Measurements from ENCODE around the gene PYGB.

Gene PYGB

DNA sequence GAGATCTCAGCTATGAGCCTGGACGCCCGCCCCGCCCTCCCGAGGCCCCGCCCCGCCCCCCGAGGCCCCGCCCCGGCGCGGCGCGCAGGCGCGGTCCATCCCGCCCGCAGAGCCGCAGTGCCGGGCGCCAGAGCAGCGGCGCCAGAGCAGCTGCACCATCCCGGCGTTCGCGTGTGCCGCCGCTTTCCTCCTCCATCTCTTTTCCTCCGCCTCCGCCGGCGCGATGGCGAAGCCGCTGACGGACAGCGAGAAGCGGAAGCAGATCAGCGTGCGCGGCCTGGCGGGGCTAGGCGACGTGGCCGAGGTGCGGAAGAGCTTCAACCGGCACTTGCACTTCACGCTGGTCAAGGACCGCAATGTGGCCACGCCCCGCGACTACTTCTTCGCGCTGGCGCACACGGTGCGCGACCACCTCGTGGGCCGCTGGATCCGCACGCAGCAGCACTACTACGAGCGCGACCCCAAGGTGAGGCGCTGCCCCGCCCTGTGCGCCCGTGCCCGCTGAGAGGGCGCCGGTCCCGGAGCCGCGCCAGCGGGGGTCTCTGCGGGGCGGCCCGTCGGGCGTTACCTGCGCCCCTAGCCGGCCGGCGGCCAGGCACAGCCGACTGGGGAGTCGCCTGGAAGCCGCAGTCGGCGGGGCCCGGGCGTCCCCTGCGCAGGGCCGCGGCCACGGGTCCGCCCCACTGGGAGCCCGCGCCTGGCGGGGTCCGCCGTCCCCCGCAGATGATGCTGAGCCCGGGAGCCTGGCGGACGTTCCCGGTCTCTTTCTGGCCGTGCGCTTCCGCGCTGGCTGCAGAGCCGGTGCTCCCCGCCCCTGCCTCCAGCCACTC, at the start of gene PYGB:
PYGB (plus strand) TSS at position 130 of the 830 bp plus-strand sequence; CDS start at position 224, 94 bp downstream.
- DNase-seq: peak; percentile 68 to 86

DNA sequence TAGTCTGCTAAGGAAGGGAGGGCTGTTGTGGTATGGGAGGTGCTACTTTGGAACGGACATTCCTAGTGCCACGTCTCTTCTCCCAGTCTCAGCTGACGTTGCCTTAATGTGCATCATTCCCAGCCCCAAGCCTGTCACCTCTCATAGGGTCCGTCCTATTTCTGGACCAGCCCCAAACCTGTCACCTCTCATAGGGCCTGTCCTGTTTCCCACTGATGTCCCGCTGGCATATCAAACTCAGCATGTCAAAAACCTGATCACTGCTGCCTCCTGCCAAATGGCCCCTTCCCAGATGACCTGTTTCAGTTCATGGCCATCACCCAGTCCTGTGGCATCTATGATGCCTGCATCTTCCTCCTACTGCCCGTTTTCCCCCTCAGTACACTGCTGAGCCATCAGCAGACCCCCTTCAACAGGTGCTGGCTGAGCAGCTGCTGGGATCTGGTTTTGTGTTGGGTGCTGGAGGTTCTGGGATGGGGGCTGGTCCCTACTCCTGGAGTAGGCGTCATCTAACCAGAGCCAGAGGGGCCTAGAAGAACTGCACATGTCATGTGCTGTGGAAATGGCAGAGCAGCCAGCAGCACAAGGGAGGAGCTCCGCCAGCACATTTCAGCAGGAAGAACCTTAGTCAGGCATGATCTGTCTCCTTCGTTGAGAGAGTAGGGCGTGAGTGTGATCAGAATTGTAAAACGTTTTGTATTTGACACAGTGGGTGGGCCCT, 49.1 kb upstream of the PYGB start:
- no peak for DNase-seq

DNA sequence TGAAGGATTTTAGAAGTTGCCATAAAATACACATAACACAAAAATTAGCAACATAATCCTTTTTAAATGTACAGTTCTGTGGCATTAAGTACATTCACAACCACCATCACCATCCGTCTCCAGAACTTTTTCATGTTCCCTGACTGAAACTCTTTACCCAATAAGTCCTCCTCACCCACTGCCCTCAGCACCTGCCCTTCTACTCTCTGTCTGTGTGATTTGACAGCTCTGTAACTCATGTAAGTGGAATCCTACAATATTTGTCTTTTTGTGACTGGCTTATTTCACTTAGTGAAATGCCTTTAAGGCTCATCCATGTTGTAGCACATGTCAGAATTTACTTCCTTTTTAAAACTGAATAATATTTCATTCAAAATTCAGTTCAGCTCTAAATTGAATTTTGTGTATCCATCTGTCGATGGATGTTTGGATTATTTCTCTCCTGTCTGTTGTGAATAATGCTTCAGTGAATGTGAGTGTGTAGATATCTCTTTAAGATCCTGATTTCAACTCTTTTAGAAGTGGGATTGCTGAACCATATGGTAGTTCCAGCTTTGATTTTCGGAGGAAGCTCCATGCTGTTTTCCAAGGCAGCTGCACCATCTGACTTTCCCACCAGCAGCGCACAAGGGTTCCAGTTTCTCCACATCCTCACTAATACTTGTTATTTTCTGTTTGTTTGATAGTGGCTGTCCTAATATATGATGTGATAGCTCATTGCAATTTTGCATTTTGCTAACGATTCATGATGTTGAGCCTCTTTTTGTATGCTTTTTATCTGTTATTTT, 48.2 kb upstream of the PYGB start:
- no peak for DNase-seq

DNA sequence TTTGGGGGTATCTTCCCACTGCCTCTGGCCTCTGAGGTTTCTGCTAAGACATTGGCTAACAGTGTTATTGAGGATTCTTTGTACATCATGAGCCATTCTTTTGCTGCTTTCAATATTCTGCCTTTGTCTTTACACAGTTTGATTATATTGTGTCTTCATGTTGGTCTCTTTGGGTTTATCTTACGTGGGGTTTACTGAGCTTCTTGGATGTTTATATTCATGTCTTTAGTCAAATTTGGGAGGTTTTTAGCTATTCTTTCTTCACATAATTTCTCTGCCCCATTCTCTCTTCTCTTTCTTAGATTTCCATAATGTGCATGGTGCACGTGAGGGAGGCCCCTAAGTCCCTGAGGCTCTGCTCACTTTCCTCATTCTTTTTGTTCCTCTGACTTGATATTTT, 44.8 kb upstream of the PYGB start:
- no peak for DNase-seq

DNA sequence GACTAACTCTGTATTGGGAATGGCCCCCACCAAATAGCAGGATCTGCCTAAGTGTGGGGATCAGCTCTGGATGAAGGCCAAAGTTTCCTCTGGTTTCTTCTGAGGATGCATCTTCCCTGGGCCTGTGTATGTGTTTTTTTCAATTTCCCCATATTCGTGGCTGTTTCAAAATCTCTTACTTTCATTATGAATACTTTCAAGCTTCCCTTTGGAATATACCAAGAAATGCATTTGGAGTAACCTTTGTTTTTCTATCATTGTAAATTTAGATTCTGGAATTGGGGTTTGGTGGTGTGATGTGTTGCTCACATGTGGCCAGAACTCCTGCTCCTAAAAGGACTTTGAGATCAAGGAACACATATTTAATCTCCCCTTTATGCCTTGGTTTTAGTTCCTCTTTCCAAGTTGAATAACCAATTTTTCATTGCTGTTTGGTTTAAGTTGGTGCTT, 44.0 kb upstream of the PYGB start:
- DNase-seq: no peak

DNA sequence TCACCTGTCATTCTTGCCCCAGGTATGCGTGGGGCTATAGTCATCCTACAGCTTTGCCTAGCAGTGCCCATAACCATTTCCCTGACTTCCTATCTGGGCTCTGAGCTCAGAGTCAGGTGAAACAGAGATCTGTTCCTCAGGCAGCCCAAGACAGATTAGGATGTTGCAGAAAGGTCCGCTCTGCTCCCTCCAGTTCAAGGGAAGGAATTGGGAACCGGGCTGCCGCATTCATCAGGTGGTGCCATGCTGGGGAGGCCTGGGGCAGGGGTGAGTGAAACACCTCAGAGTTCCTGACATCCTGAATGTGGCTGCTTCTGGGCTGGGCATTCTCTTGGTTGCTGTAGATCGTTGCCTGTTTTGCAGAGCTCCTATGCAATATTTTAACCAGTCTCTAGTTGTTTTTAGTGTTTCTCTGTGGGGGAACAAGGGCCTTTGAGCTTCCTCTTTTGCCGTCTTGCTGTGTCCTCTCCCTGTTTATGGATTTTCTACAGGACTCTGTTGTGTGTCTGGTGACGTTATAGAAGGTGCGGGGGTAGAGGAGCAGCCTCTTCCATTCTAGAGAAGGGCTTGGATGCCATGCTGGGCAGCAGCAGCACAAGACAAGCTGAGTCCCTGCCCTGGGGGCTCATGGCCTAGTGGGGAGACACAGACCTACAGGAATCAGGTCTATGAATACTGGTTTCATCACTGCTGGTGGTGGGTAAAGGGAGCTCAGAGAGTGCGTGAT, 43.2 kb upstream of the PYGB start:
- DNase-seq: no peak

DNA sequence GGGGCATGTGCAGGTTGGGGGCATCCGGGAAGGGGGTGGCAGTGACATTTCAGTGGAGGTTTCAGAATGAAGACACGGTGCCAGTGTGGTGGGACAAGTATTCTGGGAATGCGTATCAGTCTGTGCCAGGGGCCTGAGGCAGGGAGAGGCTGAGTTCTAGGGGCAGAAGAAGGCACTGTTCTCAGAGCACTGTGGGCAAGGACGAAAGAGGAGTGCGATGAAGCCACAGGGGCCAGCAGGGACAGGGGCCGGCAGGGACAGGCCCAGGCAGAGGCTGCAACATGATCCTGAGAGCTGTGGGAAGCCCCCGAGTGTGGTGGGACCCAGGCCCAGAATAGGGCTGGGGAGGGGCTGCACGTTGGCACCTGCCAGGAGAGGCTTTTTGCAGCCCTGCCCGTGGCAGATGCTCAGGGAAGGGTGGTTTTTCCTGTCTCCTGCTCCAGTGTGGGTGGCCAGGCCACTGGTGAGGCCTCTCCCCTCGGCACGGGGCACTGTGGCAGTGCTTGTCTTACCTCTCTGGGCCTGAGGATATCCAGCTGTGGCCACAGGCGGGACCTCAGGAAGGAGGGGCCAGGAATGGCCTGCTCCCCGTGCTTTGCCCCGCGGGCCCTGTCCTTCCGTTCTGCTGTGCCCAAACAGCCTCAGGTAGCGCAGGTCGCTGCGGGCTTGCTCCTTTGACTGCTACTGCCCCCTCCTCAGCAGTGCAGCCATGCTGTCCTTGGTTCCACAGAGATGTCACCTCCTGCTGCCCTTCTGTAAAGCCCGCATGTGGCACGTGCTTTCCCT, 42.4 kb upstream of the PYGB start:
- DNase-seq: no peak

DNA sequence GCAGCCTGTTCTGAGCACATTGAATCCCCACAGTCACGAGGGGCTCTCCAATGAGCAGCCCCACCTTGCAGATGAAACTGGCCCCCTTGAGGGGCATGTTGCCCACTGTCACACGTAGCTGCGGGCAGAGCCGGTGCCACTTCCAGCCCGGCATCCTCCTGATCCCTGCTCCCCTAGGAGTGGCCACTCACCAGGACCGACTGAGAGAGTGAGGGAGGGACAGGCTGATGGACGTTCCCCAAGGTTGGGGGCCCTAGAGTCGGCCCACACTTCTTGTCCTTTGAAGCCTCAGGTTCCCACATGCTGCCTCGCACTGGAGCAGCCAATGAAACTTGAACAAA, 41.9 kb upstream of the PYGB start:
- DNase-seq: no peak

DNA sequence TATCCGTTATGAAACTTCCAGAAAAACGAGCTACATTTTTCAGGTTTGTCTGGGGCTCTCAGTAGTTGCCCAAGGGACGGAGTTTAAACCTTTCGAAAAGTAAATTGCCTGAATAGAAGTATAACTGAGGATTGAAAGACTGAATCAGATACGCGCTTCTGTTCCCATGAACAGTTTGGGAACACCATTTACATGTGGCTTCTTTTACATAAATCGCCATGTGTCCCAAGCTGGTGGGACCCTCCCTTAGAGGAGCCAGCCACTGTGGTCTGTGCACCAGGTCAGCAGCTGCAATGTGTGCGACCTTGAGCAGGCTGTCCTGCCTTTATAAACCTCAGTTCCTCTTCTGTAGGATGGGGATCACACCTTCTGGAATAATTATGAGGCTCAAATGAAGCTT, 41.3 kb upstream of the PYGB start:
- DNase-seq: no peak

DNA sequence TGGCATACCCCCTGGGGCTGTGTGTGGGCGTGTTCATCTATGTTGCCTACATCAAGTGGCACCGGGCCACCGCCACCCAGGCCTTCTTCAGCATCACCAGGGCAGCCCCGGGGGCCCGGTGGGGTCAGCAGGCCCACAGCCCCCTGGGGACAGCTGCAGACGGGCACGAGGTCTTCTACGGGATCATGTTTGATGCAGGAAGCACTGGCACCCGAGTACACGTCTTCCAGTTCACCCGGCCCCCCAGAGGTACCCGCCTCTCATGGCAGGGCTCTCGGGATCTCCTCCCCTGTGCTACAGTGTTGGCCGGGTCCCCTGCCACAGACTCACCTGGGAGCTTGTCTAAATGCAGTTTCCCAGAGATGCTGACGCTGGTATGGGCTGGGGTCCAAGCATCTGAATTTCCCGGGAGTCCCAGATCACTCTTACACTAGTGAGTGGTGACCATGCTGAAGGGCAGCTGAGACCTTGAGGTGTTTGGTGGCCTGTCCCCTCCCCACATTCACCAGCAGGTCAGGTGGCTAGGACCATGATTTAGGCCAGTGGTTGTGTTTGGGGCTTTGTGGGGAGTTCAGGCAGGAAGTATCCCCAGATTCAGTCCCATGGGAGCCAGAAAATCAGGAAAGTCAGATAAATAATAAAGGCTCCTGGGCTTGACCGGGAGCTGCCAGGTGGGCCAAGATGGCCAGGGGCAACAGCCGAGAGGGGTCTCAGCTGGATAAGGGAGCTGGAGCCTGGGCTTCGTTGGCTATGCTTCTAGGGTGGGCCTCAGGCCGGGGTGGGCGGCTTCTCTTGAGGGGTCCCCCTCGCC, 40.5 kb upstream of the PYGB start:
- DNase-seq: no peak

DNA sequence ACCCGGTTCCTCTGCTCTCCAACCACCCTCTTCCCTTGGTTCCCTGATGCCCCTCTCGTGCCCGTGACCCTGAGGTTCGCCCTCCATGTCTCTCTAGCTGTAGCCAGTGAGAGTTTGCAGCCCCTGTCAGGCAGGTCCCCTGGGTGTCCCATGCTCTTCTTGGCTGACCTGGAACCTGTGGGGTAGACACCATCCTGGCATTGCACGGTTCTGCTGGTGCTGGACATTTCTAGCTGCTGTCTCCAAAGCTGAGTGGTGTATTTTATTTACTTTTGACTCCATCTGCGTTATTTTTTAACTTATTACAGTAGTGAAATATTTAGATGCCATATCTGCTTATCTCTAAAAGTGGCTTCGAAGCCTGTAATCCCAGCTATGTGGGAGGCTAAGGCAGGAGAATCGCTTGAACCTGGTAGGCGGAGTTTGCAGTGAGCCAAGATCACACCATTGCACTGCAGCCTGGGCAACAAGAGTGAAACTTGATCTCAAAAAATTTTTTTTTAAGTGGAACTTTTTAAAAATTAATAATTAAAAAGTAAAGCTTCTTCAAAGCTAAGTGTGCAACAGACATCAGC, 39.8 kb upstream of the PYGB start:
- DNase-seq: no peak

DNA sequence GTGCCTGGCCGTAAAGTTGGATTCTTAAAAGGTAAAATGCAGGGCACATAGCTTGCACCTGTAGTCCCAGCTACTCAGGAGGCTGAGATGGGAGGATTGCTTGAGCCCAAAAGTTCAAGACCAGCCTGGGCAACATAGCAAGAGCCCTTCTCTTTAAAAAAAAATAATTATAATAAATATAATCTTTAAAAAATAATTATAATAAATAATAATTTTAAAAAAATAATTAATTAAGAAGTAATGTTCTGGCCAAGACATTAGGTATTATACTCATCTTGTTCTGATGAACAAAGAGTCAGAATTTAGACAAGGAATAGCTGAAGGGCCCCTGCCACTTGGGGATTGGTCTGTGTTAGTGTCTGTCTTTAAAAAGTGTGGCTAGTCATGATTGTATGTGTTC, 38.5 kb upstream of the PYGB start:
- DNase-seq: no peak

DNA sequence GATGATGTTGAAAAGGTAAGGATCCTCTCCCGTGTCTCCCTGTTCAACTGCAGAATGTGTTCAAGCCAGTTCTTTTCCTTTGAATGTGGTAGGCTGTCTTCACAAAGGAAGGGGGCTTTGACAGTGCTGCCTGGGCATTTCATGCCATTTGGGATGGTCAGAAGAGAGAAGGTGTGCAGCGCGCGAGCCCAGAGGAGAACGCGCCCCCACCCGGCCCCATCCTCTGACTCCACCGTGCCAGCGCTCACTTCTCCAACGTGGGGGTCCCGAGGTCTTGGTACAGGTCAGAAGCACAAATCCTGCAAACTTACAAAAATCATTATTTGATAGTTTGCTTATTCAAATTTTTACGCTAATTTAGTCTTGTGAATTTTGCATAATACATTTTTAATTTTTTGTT, 38.0 kb upstream of the PYGB start:
- no peak for DNase-seq

DNA sequence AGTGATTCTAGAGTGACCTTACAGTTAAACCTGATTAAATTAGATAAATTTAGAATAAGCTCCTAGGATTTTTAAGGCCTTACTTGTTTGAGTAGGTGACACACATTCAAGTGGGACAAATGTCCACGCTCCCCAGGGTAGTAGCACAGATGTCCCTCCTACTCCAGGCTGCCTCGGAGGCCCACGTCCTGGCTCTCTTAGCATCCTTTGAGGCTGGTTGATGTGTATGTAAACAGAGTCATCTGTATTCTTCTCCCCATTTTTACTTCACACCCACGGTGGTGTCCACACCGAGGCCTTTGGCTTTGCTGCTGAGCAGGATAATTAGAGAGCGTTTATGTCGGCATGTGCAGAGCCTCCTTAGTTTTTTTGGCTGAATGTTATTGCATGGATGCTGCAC, 36.6 kb upstream of the PYGB start:
- no peak for DNase-seq

DNA sequence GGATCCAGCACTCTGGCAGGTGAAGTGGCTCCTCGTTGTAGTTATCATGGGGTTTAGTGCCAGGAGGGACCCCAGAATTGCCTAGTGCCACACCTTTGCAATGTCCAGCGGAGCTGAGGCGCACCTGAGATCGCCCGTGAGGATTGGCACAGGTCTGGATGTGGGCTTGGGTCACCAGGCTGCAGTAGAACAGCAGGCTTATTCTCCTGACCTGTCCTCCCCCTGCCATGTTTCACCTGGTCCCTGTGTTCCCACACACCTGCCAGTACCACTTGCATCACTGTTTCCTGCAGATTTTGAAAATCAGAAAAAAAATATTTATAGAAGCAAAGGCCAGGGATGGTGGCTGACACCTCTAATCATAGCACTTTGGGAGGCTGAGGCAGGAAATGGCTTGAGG, 35.6 kb upstream of the PYGB start:
- no peak for DNase-seq

DNA sequence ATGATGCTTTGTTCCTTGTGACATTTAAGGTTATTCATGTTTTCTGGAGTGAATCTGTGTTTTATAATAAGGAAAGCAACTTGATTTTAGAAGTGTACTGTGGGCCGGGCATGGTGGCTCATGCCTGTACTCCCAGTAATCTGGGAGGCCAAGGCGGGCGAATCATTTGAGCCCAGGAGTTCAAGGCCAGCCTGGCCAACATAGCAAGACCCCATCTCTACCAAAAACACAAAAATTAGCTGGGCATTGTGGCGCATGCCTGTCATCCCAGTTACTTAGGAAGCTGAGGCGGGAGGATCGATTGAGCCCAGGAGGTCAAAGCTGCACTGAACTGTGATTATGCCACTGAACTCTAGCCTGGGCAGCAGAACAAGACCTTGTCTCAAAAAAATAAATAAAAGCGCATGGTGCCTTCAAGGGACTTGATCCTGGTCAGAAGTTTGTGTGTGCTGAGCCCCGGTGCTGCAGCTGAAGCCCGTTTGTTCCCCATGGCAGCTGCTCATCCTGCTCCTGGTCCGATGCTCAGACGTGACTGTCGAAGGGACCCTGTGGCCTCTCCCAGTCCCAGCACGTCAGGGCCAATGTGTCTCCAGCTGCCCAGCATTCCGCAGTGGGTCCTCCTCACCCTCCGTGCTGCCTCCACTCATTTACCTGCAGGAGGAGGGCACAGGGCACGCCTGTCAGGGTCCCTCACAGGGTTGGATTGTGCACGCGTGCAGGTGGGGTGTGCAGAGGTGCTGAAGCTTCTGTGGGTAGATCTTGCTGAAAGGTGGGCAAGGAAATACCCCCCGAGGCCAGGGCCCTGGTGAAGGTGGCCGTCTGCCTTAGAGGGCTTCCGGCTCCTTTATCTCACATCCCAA, 34.1 kb upstream of the PYGB start:
- DNase-seq: no peak

DNA sequence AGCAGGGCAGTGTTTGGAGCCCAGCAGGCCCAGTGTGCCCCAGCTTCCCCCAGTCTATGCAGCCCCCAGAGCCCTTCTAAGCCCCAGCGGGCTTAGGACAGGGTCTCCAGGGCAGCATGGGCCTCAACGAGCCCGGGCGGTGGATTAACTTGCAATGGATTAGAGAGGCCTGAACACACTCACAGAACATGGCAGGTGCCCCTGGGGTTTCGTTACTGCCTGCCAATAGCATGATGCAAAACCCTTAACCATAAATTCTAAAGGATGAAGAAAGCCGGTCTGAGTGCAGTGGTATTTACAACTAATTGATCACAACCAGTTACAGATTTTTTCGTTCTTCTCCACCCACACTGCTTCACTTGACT, 33.5 kb upstream of the PYGB start:
- no peak for DNase-seq

DNA sequence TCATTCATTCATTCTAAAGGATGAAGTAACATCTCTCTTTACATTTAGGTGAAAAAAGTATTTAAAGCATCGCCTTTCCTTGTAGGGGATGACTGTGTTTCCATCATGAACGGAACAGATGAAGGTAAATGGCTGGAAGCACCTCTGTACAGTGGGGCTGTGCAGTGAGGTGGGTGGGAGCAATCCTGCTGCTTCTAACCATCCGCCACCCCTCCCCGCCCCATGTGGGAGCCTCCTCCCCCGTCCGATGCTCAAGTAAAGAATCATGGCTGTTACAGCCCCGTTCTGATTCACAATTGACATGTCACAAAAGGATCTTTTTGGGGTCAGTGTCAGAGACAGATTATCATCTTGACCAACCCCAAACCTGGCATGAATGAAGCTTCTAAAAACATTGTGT, 33.1 kb upstream of the PYGB start:
- DNase-seq: no peak

DNA sequence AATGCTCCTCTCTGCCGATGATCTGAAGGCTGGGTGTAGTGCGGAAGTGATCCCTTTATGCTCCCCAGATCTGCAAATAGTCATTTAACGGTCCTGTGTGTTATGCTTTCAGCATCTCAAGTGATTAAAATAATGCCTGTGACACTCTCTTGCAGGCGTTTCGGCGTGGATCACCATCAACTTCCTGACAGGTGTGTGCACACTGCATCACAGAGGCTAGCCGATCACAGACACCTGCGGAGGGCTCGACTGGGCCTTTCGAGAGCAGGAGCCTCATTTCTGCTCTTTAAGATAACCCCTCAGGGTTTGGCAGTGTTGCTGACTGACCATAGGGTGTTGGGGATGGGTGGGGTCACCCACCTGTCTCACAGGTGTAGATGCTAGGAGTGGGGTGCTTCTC, 32.4 kb upstream of the PYGB start:
- DNase-seq: no peak

Measured in CD4-positive, alpha-beta T cell treated with Interferon alpha-2 for 1 hour (primary cell).